Raji (cell line): ENCODE data around the gene OBSCN.

Experiments
- POLR2A ChIP-seq: IDR thresholded peaks from 2 replicates; pipeline ENCODE4 v1.6.1; 2011; ENCODE audit warnings: low read depth, low read length, control low read depth; ENCODE audit not compliant: insufficient read depth

Gene OBSCN

GRCh38 chr1:228323401-228323800 is 115.6 kb downstream of the OBSCN start:
- no peak for TF ChIP-seq POLR2A

- TF ChIP-seq POLR2A = no peak
These were observed 117.4 kb downstream of the OBSCN start for GRCh38 chr1:228325267-228325666.

GRCh38 chr1:228329887-228330286 is 122.0 kb downstream of the OBSCN start:
- no peak for TF ChIP-seq POLR2A

- no peak for TF ChIP-seq POLR2A
These were observed 125.2 kb downstream of the OBSCN start for GRCh38 chr1:228332797-228333738.

- no peak for TF ChIP-seq POLR2A
These were observed 125.9 kb downstream of the OBSCN start for GRCh38 chr1:228333739-228334115.

GRCh38 chr1:228334226-228334935 is 126.5 kb downstream of the OBSCN start:
- no peak for TF ChIP-seq POLR2A

GRCh38 chr1:228334954-228335353 is 127.1 kb downstream of the OBSCN start:
- TF ChIP-seq POLR2A = no peak

- TF ChIP-seq POLR2A = no peak
These were observed 127.8 kb downstream of the OBSCN start for GRCh38 chr1:228335406-228336307.

GRCh38 chr1:228336308-228337030 is 128.6 kb downstream of the OBSCN start:
- no peak for TF ChIP-seq POLR2A

- TF ChIP-seq POLR2A = no peak
These were observed 129.3 kb downstream of the OBSCN start for GRCh38 chr1:228337031-228337564.

GRCh38 chr1:228337711-228338520 is 130.1 kb downstream of the OBSCN start:
- TF ChIP-seq POLR2A = no peak

GRCh38 chr1:228338521-228339051 is 130.7 kb downstream of the OBSCN start:
- TF ChIP-seq POLR2A = no peak

GRCh38 chr1:228339059-228339704 is 131.3 kb downstream of the OBSCN start:
- TF ChIP-seq POLR2A = no peak
